HEK293 (cell line): Measurements from ENCODE around the gene TEX19.

Experiments
- CTCF ChIA-PET: fragments of 350-600 bp; formaldehyde crosslinking; extraction: SDS; loops from one replicate; lab custom pipeline; 2021; ENCODE audit warnings: antibody characterized with exemption; lab: Yijun Ruan, JAX
- POLR2A ChIA-PET: fragments of 300-600 bp; formaldehyde crosslinking; extraction: SDS; loops from one replicate; lab custom pipeline; 2020; ENCODE audit warnings: antibody characterized with exemption, inconsistent platforms; lab: Yijun Ruan, JAX
- H3K27ac ChIP-seq: fragments of 200-500 bp; sonication (Bioruptor generic); 2 replicates; pipeline ENCODE4 v1.5.1; 2014; ENCODE audit warnings: low read depth, low read length, control low read depth, inconsistent platforms; ENCODE audit errors: extremely low read depth
- H3K36me3 ChIP-seq, 2 experiments: fragments of 200-500 bp in 1 of 2; sonication (Bioruptor generic) in 1 of 2; 1 replicate in 1 of 2; 2 replicates in 1 of 2; pipeline ENCODE4 v1.5.1; 2014 to 2017; ENCODE audit warnings: inconsistent platforms in 2 of 2, low read length in 2 of 2; ENCODE audit not compliant: control insufficient read depth in 2 of 2, insufficient read depth in 1 of 2
- H3K4me1 ChIP-seq: fragments of 200-500 bp; sonication (Bioruptor generic); 2 replicates; pipeline ENCODE4 v1.5.1; 2014; ENCODE audit warnings: mild to moderate bottlenecking, low read length, inconsistent platforms; ENCODE audit not compliant: control insufficient read depth, insufficient read depth
- H3K4me3 ChIP-seq: 2 replicates; pipeline ENCODE4 v1.5.1; 2011; ENCODE audit warnings: low read depth, mild to moderate bottlenecking, control low read depth, low read length, moderate library complexity
- H3K9me3 ChIP-seq: fragments of 200-500 bp; sonication (Bioruptor generic); 2 replicates; pipeline ENCODE4 v1.5.1; 2014; ENCODE audit warnings: low read depth, low read length, inconsistent platforms; ENCODE audit not compliant: control insufficient read depth, insufficient read depth
- ATF2 ChIP-seq: fragments of 450-650 bp; formaldehyde crosslinking; IDR thresholded peaks from 2 replicates; pipeline ENCODE4 v1.5.1; 2016; ENCODE audit warnings: missing biosample characterization, missing genetic modification characterization, low read depth
- EGR2 ChIP-seq: fragments of 450-650 bp; formaldehyde crosslinking; IDR thresholded peaks from 2 replicates; pipeline ENCODE4 v1.5.1; 2016; ENCODE audit warnings: low read depth, missing biosample characterization, missing genetic modification characterization
- FEZF1 ChIP-seq: fragments of 450-650 bp; formaldehyde crosslinking; IDR thresholded peaks from 2 replicates; pipeline ENCODE4 v1.5.1; 2016; ENCODE audit warnings: missing biosample characterization, missing genetic modification characterization
- IKZF3 ChIP-seq: fragments of 450-650 bp; IDR thresholded peaks from 2 replicates; pipeline ENCODE4 v1.5.0; 2018; ENCODE audit warnings: missing biosample characterization, mild to moderate bottlenecking, missing genetic modification characterization, moderate library complexity
- KLF8 ChIP-seq: fragments of 450-650 bp; formaldehyde crosslinking; IDR thresholded peaks from 2 replicates; pipeline ENCODE4 v1.5.1; 2016; ENCODE audit warnings: missing biosample characterization, missing genetic modification characterization
- PATZ1 ChIP-seq: fragments of 450-650 bp; formaldehyde crosslinking; IDR thresholded peaks from 2 replicates; pipeline ENCODE4 v1.5.1; 2016; ENCODE audit warnings: missing biosample characterization, missing genetic modification characterization
- SCRT1 ChIP-seq: fragments of 450-650 bp; formaldehyde crosslinking; IDR thresholded peaks from 2 replicates; pipeline ENCODE4 v1.5.1; 2016; ENCODE audit warnings: missing biosample characterization, missing genetic modification characterization, borderline replicate concordance
- SETDB1 ChIP-seq: IDR thresholded peaks from one replicate; pipeline ENCODE4 v1.6.1; 2017; ENCODE audit warnings: mild to moderate bottlenecking, low read length, moderate library complexity, mixed read lengths; ENCODE audit not compliant: insufficient read length
- SP3 ChIP-seq: fragments of 450-650 bp; formaldehyde crosslinking; IDR thresholded peaks from 2 replicates; pipeline ENCODE4 v1.5.1; 2016; ENCODE audit warnings: missing biosample characterization, missing genetic modification characterization
- SP7 ChIP-seq: fragments of 450-650 bp; formaldehyde crosslinking; IDR thresholded peaks from 2 replicates; pipeline ENCODE4 v1.5.1; 2016; ENCODE audit warnings: missing biosample characterization, missing genetic modification characterization
- YY1 ChIP-seq: fragments of 450-650 bp; formaldehyde crosslinking; IDR thresholded peaks from 2 replicates; pipeline ENCODE4 v1.5.1; 2018; ENCODE audit warnings: missing biosample characterization, missing genetic modification characterization
- ZFP41 ChIP-seq: fragments of 450-650 bp; formaldehyde crosslinking; IDR thresholded peaks from 2 replicates; pipeline ENCODE4 v1.5.1; 2016; ENCODE audit warnings: missing biosample characterization, missing genetic modification characterization, borderline replicate concordance
- ZNF10 ChIP-seq: fragments of 450-650 bp; formaldehyde crosslinking; IDR thresholded peaks from 2 replicates; pipeline ENCODE4 v1.5.1; 2017; ENCODE audit warnings: missing biosample characterization, missing genetic modification characterization
- ZNF112 ChIP-seq: fragments of 450-650 bp; formaldehyde crosslinking; IDR thresholded peaks from 2 replicates; pipeline ENCODE4 v1.5.0; 2017; ENCODE audit warnings: missing biosample characterization, missing genetic modification characterization
- ZNF132 ChIP-seq: fragments of 450-650 bp; formaldehyde crosslinking; IDR thresholded peaks from 2 replicates; pipeline ENCODE4 v1.5.1; 2017; ENCODE audit warnings: missing biosample characterization, missing genetic modification characterization, borderline replicate concordance
- ZNF155 ChIP-seq: fragments of 450-650 bp; formaldehyde crosslinking; IDR thresholded peaks from 2 replicates; pipeline ENCODE4 v1.5.1; 2016; ENCODE audit warnings: missing biosample characterization, missing genetic modification characterization
- ZNF174 ChIP-seq: fragments of 450-650 bp; formaldehyde crosslinking; IDR thresholded peaks from 2 replicates; pipeline ENCODE4 v1.5.0; 2017; ENCODE audit warnings: missing biosample characterization, mild to moderate bottlenecking, missing genetic modification characterization
- ZNF221 ChIP-seq: fragments of 450-650 bp; formaldehyde crosslinking; IDR thresholded peaks from 2 replicates; pipeline ENCODE4 v1.5.1; 2017; ENCODE audit warnings: missing biosample characterization, missing genetic modification characterization, borderline replicate concordance
- ZNF292 ChIP-seq: fragments of 450-650 bp; formaldehyde crosslinking; IDR thresholded peaks from 2 replicates; pipeline ENCODE4 v1.5.1; 2016; ENCODE audit warnings: low read depth, missing biosample characterization, missing genetic modification characterization, borderline replicate concordance
- ZNF354C ChIP-seq: fragments of 450-650 bp; formaldehyde crosslinking; IDR thresholded peaks from 2 replicates; pipeline ENCODE4 v1.5.1; 2016; ENCODE audit warnings: missing biosample characterization, missing genetic modification characterization, low read depth, borderline replicate concordance
- ZNF449 ChIP-seq: fragments of 450-650 bp; formaldehyde crosslinking; IDR thresholded peaks from 2 replicates; pipeline ENCODE4 v1.5.1; 2017; ENCODE audit warnings: missing biosample characterization, mild to moderate bottlenecking, missing genetic modification characterization, moderate library complexity
- ZNF692 ChIP-seq: fragments of 450-650 bp; formaldehyde crosslinking; IDR thresholded peaks from 2 replicates; pipeline ENCODE4 v1.5.1; 2016; ENCODE audit warnings: missing biosample characterization, missing genetic modification characterization
- ZNF777 ChIP-seq: fragments of 450-650 bp; formaldehyde crosslinking; IDR thresholded peaks from 2 replicates; pipeline ENCODE4 v1.5.1; 2017; ENCODE audit warnings: missing biosample characterization, missing genetic modification characterization, borderline replicate concordance
- ZNF791 ChIP-seq: fragments of 450-650 bp; formaldehyde crosslinking; IDR thresholded peaks from 2 replicates; pipeline ENCODE4 v1.5.1; 2016; ENCODE audit warnings: missing biosample characterization, missing genetic modification characterization
- ZNF843 ChIP-seq: fragments of 450-650 bp; formaldehyde crosslinking; IDR thresholded peaks from 2 replicates; pipeline ENCODE4 v1.5.1; 2016; ENCODE audit warnings: missing biosample characterization, missing genetic modification characterization
- TF ChIP-seq, protein P1 (sequence below): fragments of 450-650 bp; formaldehyde crosslinking; IDR thresholded peaks from 2 replicates; pipeline ENCODE4 v1.5.1; 2016; ENCODE audit warnings: missing biosample characterization, missing genetic modification characterization

Gene TEX19

GRCh38 chr17:82358465-82359350, at the start of gene TEX19:
Gene TEX19 (plus strand): TSS chr17:82359247. CDS start chr17:82362151, 2,904 bp downstream.
- ChIA-PET POLR2A (interaction anchor here (0.6 to 1.3 kb wide), 5 partner anchors 14 to 381 kb away, joined by 3 to 5 read pairs (median 4); no protein-coding TSS in a partner anchor), CTCF (interaction anchor here (0.7 to 1.3 kb wide), 8 partner anchors 8 to 195 kb away, joined by 3 to 6 read pairs (median 4); no protein-coding TSS in a partner anchor)
- H3K27ac ChIP-seq, result peak within 1 kb of the TSS; percentile 33; the same call in 1 of the 2 replicates
- no peak within 1 kb of the TSS for H3K4me3 ChIP-seq
- no peaks in the 10 kb centered on the region for H3K36me3 ChIP-seq
- H3K9me3 ChIP-seq, result no peaks in the 10 kb centered on the region
- no peaks in the 10 kb centered on the region for H3K4me1 ChIP-seq
- TF ChIP-seq ZNF843 (tag by site-specific recombination), result no peak
- TF ChIP-seq ZNF132 (tag by site-specific recombination), result no peak
- no peak for TF ChIP-seq ZNF174 (tag by site-specific recombination)
- TF ChIP-seq KLF8, result no peak; the same call in 1 of the 2 replicates
- peak; percentile 55; the same call in 1 of the 2 replicates for TF ChIP-seq SCRT1 (tag by site-specific recombination)
- no peak for TF ChIP-seq ZNF692
- no peak for TF ChIP-seq EGR2 (tag by site-specific recombination)
- TF ChIP-seq ZNF777 (tag by site-specific recombination), result no peak
- no peak for TF ChIP-seq ZNF155
- no peak for TF ChIP-seq ZNF112 (tag by site-specific recombination)
- TF ChIP-seq YY1 (tag by site-specific recombination), result no peak
- no peak for TF ChIP-seq ZNF354C (tag by site-specific recombination)
- peak; percentile 42; the same call in 1 of the 2 replicates for TF ChIP-seq SP7 (tag by site-specific recombination)
- no peak for TF ChIP-seq ZNF449
- TF ChIP-seq PATZ1 (tag by site-specific recombination), result no peak
- no peak for TF ChIP-seq ZNF10 (tag by site-specific recombination)
- peak; percentile 49; the same call in 1 of the 2 replicates for TF ChIP-seq SP3
- no peak for TF ChIP-seq IKZF3
- no peak for TF ChIP-seq ATF2 (tag by site-specific recombination)
- no peak for TF ChIP-seq ZNF221 (tag by site-specific recombination)
- peak; percentile 84 for TF ChIP-seq SETDB1
- TF ChIP-seq, protein P1, sequence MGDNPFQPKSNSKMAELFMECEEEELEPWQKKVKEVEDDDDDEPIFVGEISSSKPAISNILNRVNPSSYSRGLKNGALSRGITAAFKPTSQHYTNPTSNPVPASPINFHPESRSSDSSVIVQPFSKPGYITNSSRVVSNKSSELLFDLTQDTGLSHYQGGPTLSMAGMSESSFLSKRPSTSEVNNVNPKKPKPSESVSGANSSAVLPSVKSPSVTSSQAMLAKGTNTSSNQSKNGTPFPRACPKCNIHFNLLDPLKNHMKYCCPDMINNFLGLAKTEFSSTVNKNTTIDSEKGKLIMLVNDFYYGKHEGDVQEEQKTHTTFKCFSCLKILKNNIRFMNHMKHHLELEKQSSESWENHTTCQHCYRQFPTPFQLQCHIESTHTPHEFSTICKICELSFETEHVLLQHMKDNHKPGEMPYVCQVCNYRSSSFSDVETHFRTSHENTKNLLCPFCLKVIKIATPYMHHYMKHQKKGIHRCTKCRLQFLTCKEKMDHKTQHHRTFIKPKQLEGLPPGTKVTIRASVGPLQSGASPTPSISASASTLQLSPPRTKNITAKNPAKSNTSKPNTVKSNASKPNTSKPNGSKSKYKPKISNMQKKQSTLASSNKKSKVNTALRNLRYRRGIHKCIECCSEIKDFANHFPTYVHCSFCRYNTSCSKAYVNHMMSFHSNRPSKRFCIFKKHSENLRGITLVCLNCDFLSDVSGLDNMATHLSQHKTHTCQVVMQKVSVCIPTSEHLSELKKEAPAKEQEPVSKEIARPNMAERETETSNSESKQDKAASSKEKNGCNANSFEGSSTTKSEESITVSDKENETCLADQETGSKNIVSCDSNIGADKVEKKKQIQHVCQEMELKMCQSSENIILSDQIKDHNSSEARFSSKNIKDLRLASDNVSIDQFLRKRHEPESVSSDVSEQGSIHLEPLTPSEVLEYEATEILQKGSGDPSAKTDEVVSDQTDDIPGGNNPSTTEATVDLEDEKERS (tag by site-specific recombination), result no peak
- TF ChIP-seq ZNF292, result no peak
- no peak for TF ChIP-seq ZNF791 (tag by site-specific recombination)
- TF ChIP-seq FEZF1 (tag by site-specific recombination), result no peak
- no peak for TF ChIP-seq ZFP41 (tag by site-specific recombination)
